Large intestine (tissue), 3 donors: ENCODE measurements around the gene HSPB2. TPM values are rescaled to one million over a fixed set of nuclear protein-coding genes. Genes with fewer than 3 reads are reported as not detected.
"Not testable (repeated sequence)": the region's sequence is repeated elsewhere in the genome, so short reads cannot be mapped to it uniquely, and the experiment has no call there.

Experiments used
- DNase-seq, 2 donors: peaks; one replicate each; pipeline versions ENCODE4 v3.0.0 to v3.0.0-alpha.2; 2013
- H3K27ac ChIP-seq: one replicate; pipeline ENCODE4 v1.5.1; 2013; ENCODE audit warnings: low read length
- H3K27me3 ChIP-seq: 2 replicates; pipeline ENCODE4 v1.6.1; 2013; ENCODE audit warnings: low read length; ENCODE audit not compliant: control insufficient read depth, insufficient read depth
- H3K36me3 ChIP-seq: 2 replicates; pipeline ENCODE4 v1.6.1; 2013; ENCODE audit warnings: low read length; ENCODE audit not compliant: control insufficient read depth, insufficient read depth
- H3K4me1 ChIP-seq: one replicate; pipeline ENCODE4 v1.6.1; 2013; ENCODE audit warnings: low read length; ENCODE audit not compliant: control insufficient read depth, insufficient read depth
- H3K4me3 ChIP-seq: one replicate; pipeline ENCODE4 v1.5.1; 2013; ENCODE audit warnings: low read length
- H3K9me3 ChIP-seq: one replicate; pipeline ENCODE4 v1.6.1; 2013; ENCODE audit warnings: mild to moderate bottlenecking, low read depth, low read length, moderate library complexity; ENCODE audit not compliant: control insufficient read depth
- WGBS: methylation state at CpG from one replicate; pipeline ENCODE4 v1.1.5; 2013; ENCODE audit warnings: low lambda C conversion rate; ENCODE audit not compliant: insufficient coverage; 5-methylcytosine and 5-hydroxymethylcytosine counted together
- polyA plus RNA-seq: library from polyadenylated mRNA; unstranded; fragments of 120-200 nt; gene quantifications from one replicate; pipeline ENCODE4 v1.2.1, GENCODE V29; 2013

HSPB2 gene
- polyA plus RNA-seq, 1 donor, result 4.3 TPM

DNA sequence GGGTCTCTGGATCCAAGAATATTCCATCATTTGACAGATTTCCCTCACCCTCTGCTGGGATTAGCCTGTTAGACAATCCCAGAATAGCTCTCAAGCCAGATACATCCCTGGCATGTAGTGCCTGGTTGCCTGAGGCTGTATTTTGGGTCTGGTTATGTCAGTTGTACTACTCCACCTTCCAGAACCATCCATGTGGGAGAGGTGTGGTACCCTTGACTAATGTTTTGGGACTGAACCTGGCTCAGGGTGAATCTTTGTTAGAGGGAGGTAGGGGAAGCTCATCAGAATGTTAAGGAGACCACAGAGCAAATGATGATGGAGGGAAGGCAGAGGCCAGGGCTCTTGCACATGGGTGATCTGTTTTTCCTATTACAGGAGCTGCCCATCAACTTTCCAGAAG is 11.4 kb downstream of the HSPB2 start:
- Histone ChIP-seq H3K4me3 (no peak overlapping the region), H3K9me3 (no peaks in the 10 kb centered on the region), H3K36me3 (peaks cover 6% of the 10 kb centered on the region), H3K27ac (no peak overlapping the region), H3K4me1 (peaks cover 18% of the 10 kb centered on the region), H3K27me3 (no peaks in the 10 kb centered on the region)
- no peak for DNase-seq

- DNase-seq, result no peak
- no CpG with 5 or more reads among the region's 16 CpGs for WGBS
- Histone ChIP-seq H3K27me3 (no peaks in the 10 kb centered on the region), H3K4me3 (no peak overlapping the region), H3K9me3 (no peaks in the 10 kb centered on the region), H3K27ac (peak overlapping the region; percentile 91), H3K36me3 (peaks cover 6% of the 10 kb centered on the region), H3K4me1 (peaks cover 13% of the 10 kb centered on the region)
These were observed 13.4 kb downstream of the HSPB2 start for GRCh38 chr11:111925953-111926352.

DNA sequence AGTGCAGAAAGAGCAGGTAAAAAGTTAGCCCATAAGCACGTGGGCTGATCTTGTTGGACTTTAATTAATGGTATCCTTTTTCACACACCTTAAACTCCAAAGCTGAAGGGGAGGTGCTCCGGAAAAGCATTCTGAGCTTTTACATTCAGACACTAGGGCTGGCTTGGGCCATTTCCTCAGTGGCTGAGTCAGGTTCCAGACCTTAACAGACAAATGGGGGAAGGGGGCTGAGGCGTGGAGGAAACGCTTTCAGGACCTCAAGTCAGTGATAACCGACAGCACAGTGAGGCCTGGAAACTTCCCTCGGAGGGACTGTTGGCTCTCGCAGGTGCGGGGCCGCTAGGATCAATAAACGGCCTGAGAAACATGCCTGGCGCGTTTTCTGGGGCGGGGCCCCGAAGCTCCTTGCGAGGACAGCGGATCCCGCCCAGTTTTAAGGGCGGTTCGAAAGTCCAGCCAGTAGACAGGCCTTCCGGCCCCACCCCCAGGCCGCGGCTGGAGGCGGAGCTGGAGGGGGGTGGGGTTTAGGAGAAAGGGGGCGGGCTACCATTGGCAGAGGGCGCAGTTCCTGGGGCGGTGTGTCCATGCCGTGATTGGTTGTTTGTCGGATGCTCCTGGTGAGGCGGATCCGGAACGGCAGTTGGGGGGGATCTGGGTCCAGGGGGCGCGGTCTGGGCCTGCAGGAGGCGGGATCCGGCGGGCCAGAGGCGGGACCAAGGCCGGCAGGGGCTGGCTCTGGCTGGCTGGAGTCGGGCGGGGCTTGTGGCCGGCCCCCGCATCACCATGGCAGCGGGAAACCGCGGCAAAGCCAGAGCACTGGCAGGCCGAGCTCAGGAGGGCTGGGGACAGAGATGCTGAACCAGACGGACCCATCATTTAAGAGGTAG is 14.2 kb downstream of the HSPB2 start:
- Histone ChIP-seq H3K27me3 (no peaks in the 10 kb centered on the region), H3K27ac (peak overlapping the region; percentile 91), H3K9me3 (no peaks in the 10 kb centered on the region), H3K36me3 (peaks cover 6% of the 10 kb centered on the region), H3K4me1 (peaks cover 13% of the 10 kb centered on the region), H3K4me3 (peak overlapping the region; percentile 39)
- WGBS, result no CpG with 5 or more reads among the region's 47 CpGs
- peak; percentile 97 to 99 for DNase-seq

DNA sequence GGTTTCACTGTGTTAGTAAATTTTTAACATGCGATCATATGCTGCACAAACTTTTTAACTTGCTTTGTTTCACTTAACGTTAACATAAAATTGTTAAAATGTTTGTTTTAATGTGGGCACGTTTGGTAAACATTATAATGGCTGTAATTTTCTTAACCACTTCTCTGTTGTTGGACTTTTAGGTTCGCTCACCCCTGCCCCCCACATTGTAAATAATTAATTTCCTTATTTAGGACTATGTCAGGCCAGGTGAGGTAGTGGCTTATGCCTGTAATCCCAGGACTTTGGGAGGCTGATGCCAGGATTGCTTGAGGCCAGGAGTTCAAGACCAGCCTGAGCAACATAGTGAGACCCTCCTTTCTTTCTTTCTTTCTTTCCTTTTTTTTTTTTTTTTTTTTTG is 17.9 kb downstream of the HSPB2 start:
- H3K27me3 ChIP-seq, result no peaks in the 10 kb centered on the region
- H3K4me1 ChIP-seq, result peaks cover 15% of the 10 kb centered on the region
- H3K4me3 ChIP-seq, result no peak overlapping the region
- peaks cover 6% of the 10 kb centered on the region for H3K36me3 ChIP-seq
- WGBS, result 86% methylated on average over 2 of the region's 4 CpGs
- H3K9me3 ChIP-seq, result no peaks in the 10 kb centered on the region
- H3K27ac ChIP-seq, result no peak overlapping the region
- DNase-seq, result no peak

- no peak overlapping the region for H3K4me3 ChIP-seq
- no CpG with 5 or more reads among the region's 2 CpGs for WGBS
- DNase-seq, result no peak
- peaks cover 16% of the 10 kb centered on the region for H3K4me1 ChIP-seq
- H3K9me3 ChIP-seq, result no peaks in the 10 kb centered on the region
- H3K36me3 ChIP-seq, result no peaks in the 10 kb centered on the region
- no peak overlapping the region for H3K27ac ChIP-seq
- no peaks in the 10 kb centered on the region for H3K27me3 ChIP-seq
These were observed 20.0 kb downstream of the HSPB2 start for GRCh38 chr11:111932611-111932950.

DNA sequence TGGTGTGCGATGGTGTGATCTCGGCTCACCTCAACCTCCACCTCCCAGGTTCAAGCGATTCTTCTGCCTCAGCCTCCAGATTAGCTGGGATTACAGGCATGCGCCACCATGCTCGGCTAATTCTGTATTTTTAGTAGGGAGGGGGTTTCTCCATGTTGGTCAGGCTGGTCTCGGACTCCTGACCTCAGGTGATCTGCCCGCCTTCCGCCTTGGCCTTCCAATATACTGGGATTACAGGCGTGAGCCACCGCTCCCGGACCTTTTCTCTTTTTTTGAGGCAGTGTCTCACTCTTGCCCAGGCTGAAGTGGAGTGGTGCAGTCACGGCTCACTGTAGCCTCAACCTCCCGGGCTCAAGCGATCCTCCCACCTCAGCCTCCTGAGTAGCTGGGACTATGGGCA is 20.6 kb downstream of the HSPB2 start:
- H3K4me1 ChIP-seq, result peaks cover 18% of the 10 kb centered on the region
- H3K36me3 ChIP-seq, H3K27ac ChIP-seq, H3K27me3 ChIP-seq, H3K4me3 ChIP-seq, DNase-seq, H3K9me3 ChIP-seq: not testable (repeated sequence)
- WGBS, result no CpG with 5 or more reads among the region's 14 CpGs

GRCh38 chr11:111933872-111934271 is 21.3 kb downstream of the HSPB2 start:
- H3K27ac ChIP-seq, result no peak overlapping the region

GRCh38 chr11:111934306-111934705 is 21.8 kb downstream of the HSPB2 start:
- 100% methylated on average over 1 of the region's 1 CpG for WGBS
- H3K4me3 ChIP-seq, result no peak overlapping the region
- DNase-seq, result no peak
- peaks cover 18% of the 10 kb centered on the region for H3K4me1 ChIP-seq
- no peaks in the 10 kb centered on the region for H3K9me3 ChIP-seq
- H3K36me3 ChIP-seq, result no peaks in the 10 kb centered on the region
- H3K27me3 ChIP-seq, result no peaks in the 10 kb centered on the region
- no peak overlapping the region for H3K27ac ChIP-seq

More at GRCh38 chr11:111933872-111934271, 21.3 kb downstream of the HSPB2 start:
- H3K27me3 ChIP-seq, result no peaks in the 10 kb centered on the region
- no peak overlapping the region for H3K4me3 ChIP-seq
- H3K36me3 ChIP-seq, result no peaks in the 10 kb centered on the region
- peaks cover 18% of the 10 kb centered on the region for H3K4me1 ChIP-seq
- DNase-seq, result peak in 1 of 2 donors; percentile 57
- no peaks in the 10 kb centered on the region for H3K9me3 ChIP-seq
- 20% methylated on average over 1 of the region's 1 CpG for WGBS

DNA sequence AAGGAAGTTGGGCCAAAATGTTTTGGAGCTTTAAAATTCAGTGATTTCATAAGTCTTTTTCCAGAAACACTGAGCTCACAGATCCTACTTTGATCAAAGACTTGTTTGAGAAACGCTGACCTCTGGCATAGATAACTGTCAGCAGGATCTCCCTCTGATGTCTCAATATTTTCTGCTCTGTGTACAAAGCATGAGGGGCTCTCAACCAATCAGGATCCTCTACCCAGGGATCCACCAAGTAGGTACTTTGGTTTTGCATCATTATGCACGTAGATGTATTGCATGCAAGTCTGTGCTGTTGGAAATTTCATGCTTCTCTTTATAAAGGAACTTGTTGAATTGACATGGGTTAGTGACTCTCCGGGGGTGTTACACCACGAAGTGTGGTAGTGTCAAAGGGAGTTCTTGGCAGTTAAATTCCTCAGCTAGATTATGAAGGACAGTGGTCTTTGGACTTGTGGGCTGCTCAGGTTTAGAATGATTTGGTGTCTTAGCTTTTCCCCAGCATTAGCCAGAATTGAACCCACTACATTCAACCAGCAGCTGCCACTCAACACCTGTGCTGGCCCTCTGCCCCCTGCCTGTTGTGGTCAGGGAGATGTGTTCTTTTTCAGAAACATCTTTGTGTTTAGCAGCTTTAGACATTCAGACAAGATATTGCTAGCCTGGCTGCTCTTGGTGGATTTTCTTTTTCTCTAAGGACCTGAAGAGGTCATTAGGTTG is 22.9 kb downstream of the HSPB2 start:
- Histone ChIP-seq H3K4me1 (peaks cover 18% of the 10 kb centered on the region), H3K4me3 (no peak overlapping the region)

DNA sequence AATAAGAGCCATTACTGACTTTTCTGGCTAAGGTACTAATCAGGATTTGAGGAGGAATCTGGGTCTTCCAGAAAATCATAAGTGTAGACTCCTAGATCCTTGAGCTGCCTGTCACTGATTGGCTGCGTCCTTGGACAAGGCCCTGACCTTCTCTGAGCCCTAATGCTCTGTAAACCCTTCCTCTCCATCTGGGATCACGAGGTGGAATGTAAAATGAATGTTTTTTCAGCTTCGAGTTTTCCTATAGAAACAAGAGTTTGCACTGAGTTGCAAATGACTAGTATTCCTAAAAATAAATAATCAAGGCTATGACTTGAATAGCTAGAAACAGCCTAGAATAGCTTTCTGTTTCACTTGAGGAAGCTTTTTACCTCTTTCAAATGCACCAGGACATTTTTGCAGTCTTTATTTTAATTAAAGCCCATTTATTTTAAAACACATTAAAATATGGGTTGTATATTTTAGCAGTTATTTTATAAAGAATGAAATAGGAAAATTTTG is 23.6 kb downstream of the HSPB2 start:
- Histone ChIP-seq H3K27ac (peak overlapping the region; percentile 21), H3K4me1 (peaks cover 18% of the 10 kb centered on the region), H3K4me3 (peak overlapping the region; percentile 56), H3K9me3 (no peaks in the 10 kb centered on the region), H3K27me3 (no peaks in the 10 kb centered on the region), H3K36me3 (no peaks in the 10 kb centered on the region)
- no CpG with 5 or more reads among the region's 3 CpGs for WGBS
- DNase-seq, result no peak

More for the DNA sequence above, 22.9 kb downstream of the HSPB2 start:
- H3K27me3 ChIP-seq, result no peaks in the 10 kb centered on the region
- no peaks in the 10 kb centered on the region for H3K36me3 ChIP-seq
- H3K9me3 ChIP-seq, result no peaks in the 10 kb centered on the region
- DNase-seq, result no peak
- WGBS, result no CpG with 5 or more reads among the region's 4 CpGs
- H3K27ac ChIP-seq, result no peak overlapping the region
